H1 (cell line): ENCODE results near the gene THBS4. TPM values are rescaled to one million over a fixed set of nuclear protein-coding genes. Genes with fewer than 3 reads are reported as not detected.

Source experiments
- CTCF ChIA-PET: fragments of 300-600 bp; sonication (Branson Sonifier 250); formaldehyde crosslinking; loops from one replicate; lab custom pipeline; 2021; ENCODE audit not compliant: partially characterized antibody; lab: Charles Lee
- POLR2A ChIA-PET: fragments of 300-600 bp; sonication (Branson Sonifier 250); formaldehyde crosslinking; loops from one replicate; lab custom pipeline; 2021; ENCODE audit warnings: inconsistent platforms; ENCODE audit not compliant: partially characterized antibody; lab: Charles Lee
- DNase-seq, 2 experiments: peaks; one replicate each; pipeline versions ENCODE4 v3.0.0 to v3.0.0-alpha.2; 2010 to 2022; ENCODE audit warnings: low spot score in 2 of 2, low read depth in 1 of 2, mixed read lengths in 1 of 2
- FAIRE-seq: peaks from 2 replicates; lab custom pipeline; 2011; peaks lifted over from hg19 to GRCh38; lab: Jason Lieb, UNC
- H2AFZ ChIP-seq: 2 replicates; pipeline ENCODE4 v1.8.1; 2012; ENCODE audit warnings: low read length, inconsistent platforms
- H2AK5ac ChIP-seq: 2 replicates; pipeline ENCODE4 v1.6.1; 2013; ENCODE audit warnings: low read depth, low read length
- H2BK120ac ChIP-seq: replicated peaks from 2 replicates; pipeline ENCODE3; 2013; ENCODE audit warnings: low read depth, low read length, inconsistent platforms
- H2BK12ac ChIP-seq: 2 replicates; pipeline ENCODE4 v1.6.1; 2013; ENCODE audit warnings: low read depth, low read length
- H2BK15ac ChIP-seq: 2 replicates; pipeline ENCODE4 v1.6.1; 2013; ENCODE audit warnings: low read length
- H2BK20ac ChIP-seq: 2 replicates; pipeline ENCODE4 v1.6.1; 2013; ENCODE audit warnings: low read length
- H2BK5ac ChIP-seq: 2 replicates; pipeline ENCODE4 v1.6.1; 2013; ENCODE audit warnings: low read depth, low read length
- H3K14ac ChIP-seq: 2 replicates; pipeline ENCODE4 v1.6.1; 2013; ENCODE audit warnings: inconsistent platforms; ENCODE audit not compliant: insufficient read length
- H3K18ac ChIP-seq: 2 replicates; pipeline ENCODE4 v1.6.1; 2013; ENCODE audit warnings: low read length; ENCODE audit errors: extremely low read depth
- H3K23ac ChIP-seq: 2 replicates; pipeline ENCODE4 v1.6.1; 2013; ENCODE audit warnings: inconsistent platforms; ENCODE audit not compliant: insufficient read length
- H3K23me2 ChIP-seq: 2 replicates; pipeline ENCODE4 v1.6.1; 2013; ENCODE audit warnings: low read depth, low read length
- H3K27ac ChIP-seq: 2 replicates; pipeline ENCODE4 v1.6.1; 2011; ENCODE audit warnings: low read depth, low read length, inconsistent platforms
- H3K27me3 ChIP-seq, 4 experiments: replicated peaks in 1 of 4; 1 replicate in 1 of 4; 2 replicates in 3 of 4; pipeline versions ENCODE4 v1.6.1 to v1.8.1; 2011 to 2013; ENCODE audit warnings: low read length in 3 of 4, mild to moderate bottlenecking in 3 of 4, inconsistent platforms in 2 of 4, mixed read lengths in 2 of 4, moderate library complexity in 1 of 4; ENCODE audit not compliant: control insufficient read depth in 3 of 4, insufficient read depth in 3 of 4; ENCODE audit errors: extremely low read depth in 1 of 4
- H3K36me3 ChIP-seq, 4 experiments: 2 replicates each; pipeline versions ENCODE4 v1.6.1 to v1.8.1; 2011 to 2013; ENCODE audit warnings: mild to moderate bottlenecking in 4 of 4, low read length in 3 of 4, moderate library complexity in 2 of 4, control low read depth in 1 of 4, inconsistent platforms in 1 of 4; ENCODE audit not compliant: insufficient read depth in 4 of 4, control insufficient read depth in 2 of 4
- H3K4ac ChIP-seq: replicated peaks from 2 replicates; pipeline ENCODE3; 2013; ENCODE audit warnings: low read length, low read depth, mixed read lengths, inconsistent platforms; ENCODE audit not compliant: insufficient read length
- H3K4me1 ChIP-seq, 4 experiments: replicated peaks in 1 of 4; 1 replicate in 1 of 4; 2 replicates in 3 of 4; pipeline versions ENCODE4 v1.6.1 to v1.8.1; 2011 to 2013; ENCODE audit warnings: low read length in 3 of 4, inconsistent platforms in 2 of 4, mixed read lengths in 1 of 4; ENCODE audit not compliant: insufficient read depth in 4 of 4, control insufficient read depth in 3 of 4
- H3K4me2 ChIP-seq, 2 experiments: 2 replicates each; pipeline versions ENCODE4 v1.6.1 to v1.8.1; 2011 to 2013; ENCODE audit warnings: low read depth in 2 of 2, low read length in 2 of 2, control low read depth in 1 of 2, inconsistent platforms in 1 of 2, mild to moderate bottlenecking in 1 of 2; ENCODE audit not compliant: insufficient read depth in 1 of 2
- H3K4me3 ChIP-seq, 4 experiments: fragments of 200-600, 300-600 bp in 1 of 4; sonication (generic), shearing (Covaris generic), sonication (Bioruptor Twin) in 1 of 4; 2 replicates each; pipeline versions ENCODE4 v1.5.1 to v1.8.1; 2011 to 2016; ENCODE audit warnings: low read length in 4 of 4, low read depth in 3 of 4, control low read depth in 2 of 4, inconsistent platforms in 2 of 4, mild to moderate bottlenecking in 2 of 4, mixed read lengths in 1 of 4, moderate library complexity in 1 of 4; ENCODE audit not compliant: insufficient read depth in 2 of 4; ENCODE audit errors: extremely low read depth in 1 of 4
- H3K56ac ChIP-seq: replicated peaks from 2 replicates; pipeline ENCODE3; 2013; ENCODE audit warnings: low read depth, mild to moderate bottlenecking, mixed read lengths, low read length, inconsistent platforms; ENCODE audit not compliant: insufficient read length
- H3K79me1 ChIP-seq: 2 replicates; pipeline ENCODE4 v1.6.1; 2013; ENCODE audit warnings: low read depth, low read length, control low read depth
- H3K79me2 ChIP-seq, 2 experiments: 2 replicates each; pipeline versions ENCODE4 v1.6.1 to v1.8.1; 2012 to 2013; ENCODE audit warnings: low read length in 2 of 2, mild to moderate bottlenecking in 2 of 2, inconsistent platforms in 1 of 2; ENCODE audit not compliant: insufficient read depth in 2 of 2, control insufficient read depth in 1 of 2
- H3K9ac ChIP-seq, 4 experiments: replicated peaks in 1 of 4; 1 replicate in 1 of 4; 2 replicates in 3 of 4; pipeline versions ENCODE4 v1.6.1 to v1.8.1; 2011 to 2013; ENCODE audit warnings: low read depth in 3 of 4, low read length in 3 of 4, control low read depth in 2 of 4, mild to moderate bottlenecking in 2 of 4, moderate library complexity in 2 of 4, inconsistent platforms in 1 of 4; ENCODE audit errors: extremely low read depth in 1 of 4
- H3K9me3 ChIP-seq, 2 experiments: 2 replicates each; pipeline versions ENCODE4 v1.6.1 to v1.8.1; 2012 to 2013; ENCODE audit warnings: mild to moderate bottlenecking in 2 of 2, moderate library complexity in 2 of 2, control low read depth in 1 of 2, inconsistent platforms in 1 of 2, low read depth in 1 of 2, low read length in 1 of 2, mixed read lengths in 1 of 2; ENCODE audit not compliant: insufficient read depth in 2 of 2
- H4K20me1 ChIP-seq, 2 experiments: replicated peaks in 1 of 2; 2 replicates each; pipeline versions ENCODE3 to v1.8.1; 2011 to 2013; ENCODE audit warnings: inconsistent platforms in 2 of 2, low read length in 2 of 2, mild to moderate bottlenecking in 1 of 2; ENCODE audit not compliant: insufficient read depth in 2 of 2, control insufficient read depth in 1 of 2
- H4K5ac ChIP-seq: 2 replicates; pipeline ENCODE4 v1.6.1; 2013; ENCODE audit warnings: low read length, low read depth, mixed read lengths, inconsistent platforms; ENCODE audit not compliant: insufficient read length
- H4K8ac ChIP-seq: 2 replicates; pipeline ENCODE4 v1.8.0; 2013; ENCODE audit warnings: mild to moderate bottlenecking, moderate library complexity, low read length, inconsistent platforms; ENCODE audit not compliant: insufficient read depth; ENCODE audit errors: extremely low read depth
- H4K91ac ChIP-seq: replicated peaks from 2 replicates; pipeline ENCODE3; 2013; ENCODE audit warnings: low read length, mixed read lengths, inconsistent platforms; ENCODE audit not compliant: insufficient read length
- JUND ChIP-seq: IDR thresholded peaks from 2 replicates; pipeline ENCODE4 v1.6.1; 2011; ENCODE audit warnings: mild to moderate bottlenecking, improper control_type of control experiment, low read length
- RBBP5 ChIP-seq: IDR thresholded peaks from 2 replicates; pipeline ENCODE4 v1.7.1; 2012; ENCODE audit warnings: low read depth, mild to moderate bottlenecking, inconsistent platforms, low read length, moderate library complexity, borderline replicate concordance
- RNF2 ChIP-seq: fragments of 200-900, 300-1000 bp; sonication (generic); IDR thresholded peaks from 2 replicates; pipeline ENCODE4 v1.7.1; 2016; ENCODE audit warnings: borderline replicate concordance, low read depth, mild to moderate bottlenecking, antibody characterized with exemption, low read length; ENCODE audit not compliant: poor library complexity, severe bottlenecking; ENCODE audit errors: missing control alignments
- RXRA ChIP-seq: IDR thresholded peaks from 2 replicates; pipeline ENCODE4 v1.6.1; 2011; ENCODE audit warnings: low read depth, mild to moderate bottlenecking, low read length, moderate library complexity; ENCODE audit not compliant: insufficient read depth
- SIX5 ChIP-seq: IDR thresholded peaks from 2 replicates; pipeline ENCODE4 v1.6.1; 2011; ENCODE audit warnings: mild to moderate bottlenecking, low read depth, low read length
- WGBS, 2 experiments: shearing (Covaris generic) in 1 of 2; methylation state at CpG; one replicate each; pipeline versions ENCODE4 v1.1.6 to v1.1.7; 2013 to 2015; ENCODE audit warnings: low lambda C conversion rate in 2 of 2, mixed read lengths in 2 of 2, inconsistent platforms in 1 of 2, low coverage in 1 of 2, missing lambda C conversion rate in 1 of 2; ENCODE audit not compliant: insufficient replicate concordance in 2 of 2, insufficient coverage in 1 of 2, insufficient read length in 1 of 2; ENCODE audit errors: extremely low coverage in 1 of 2, missing lambda C conversion rate in 1 of 2; 5-methylcytosine and 5-hydroxymethylcytosine counted together
- polyA plus RNA-seq, 7 experiments: library from polyadenylated mRNA; depleted of rRNA in 3 of 7; stranded (reverse) in 5 of 7; unstranded in 2 of 7; fragments of >200 nt in 5 of 7; fragments of 200-250 nt in 2 of 7; gene quantifications; 1 replicate in 5 of 7; 2 replicates in 1 of 7; 4 replicates in 1 of 7; pipeline versions ENCODE4 v1.2.1 to v1.2.3, GENCODE V29; 2011 to 2013; ENCODE audit warnings: missing spikeins in 2 of 7, mixed read lengths in 2 of 7
- total RNA-seq: library from RNA; stranded (reverse); fragmentation: NEBNext Ultra II Directional; extraction: Animal tissue kit (Norgen Biotek cat#: 25700); gene quantifications from 2 replicates; pipeline ENCODE4 v1.2.1, GENCODE V29; 2021

The THBS4 gene
- total and polyA plus RNA-seq, 2 of the 8 experiments (the other 6 are each of a cell fraction or from before 2014, with no cell fraction given) = 12.8 to 25.4 TPM

DNA sequence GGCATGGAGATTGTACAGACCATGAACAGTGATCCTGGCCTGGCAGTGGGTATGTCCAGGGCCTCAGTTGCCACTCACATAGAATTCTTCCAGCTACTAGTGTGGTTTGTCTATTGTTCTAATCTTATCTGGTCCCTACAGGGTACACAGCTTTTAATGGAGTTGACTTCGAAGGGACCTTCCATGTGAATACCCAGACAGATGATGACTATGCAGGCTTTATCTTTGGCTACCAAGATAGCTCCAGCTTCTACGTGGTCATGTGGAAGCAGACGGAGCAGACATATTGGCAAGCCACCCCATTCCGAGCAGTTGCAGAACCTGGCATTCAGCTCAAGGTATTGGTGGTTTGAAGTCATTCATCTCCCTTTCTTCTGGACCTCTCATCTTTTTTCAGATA, 43.8 kb downstream of the THBS4 start:
- Histone ChIP-seq H2BK20ac (no peak overlapping the region), H3K4me3 (no peak overlapping the region), H2BK5ac (no peak overlapping the region), H2AK5ac (no peak overlapping the region), H4K20me1 (no peaks in the 10 kb centered on the region), H2BK12ac (no peak overlapping the region), H3K79me1 (no peaks in the 10 kb centered on the region), H3K9ac (no peak overlapping the region), H4K5ac (no peak overlapping the region), H2BK120ac (no peak overlapping the region), H3K23ac (no peak overlapping the region), H3K9me3 (no peaks in the 10 kb centered on the region), H3K27ac (no peak overlapping the region), H3K27me3 (no peaks in the 10 kb centered on the region), H3K4me2 (no peak overlapping the region), H3K79me2 (no peaks in the 10 kb centered on the region), H3K36me3 (no peaks in the 10 kb centered on the region), H4K8ac (no peak overlapping the region), H3K4ac (no peak overlapping the region), H2AFZ (no peak overlapping the region), H3K14ac (no peak overlapping the region), H3K18ac (no peak overlapping the region), H3K4me1 (no peaks in the 10 kb centered on the region; a peak in 1 of 7 replicates), H4K91ac (no peak overlapping the region), H3K56ac (no peak overlapping the region), H2BK15ac (no peak overlapping the region), H3K23me2 (no peaks in the 10 kb centered on the region)
- POLR2A ChIA-PET = no interaction called here
- CTCF ChIA-PET = interaction anchor here (0.7 to 2.0 kb wide), 7 partner anchors 12 to 220 kb away, joined by 3 to 9 read pairs (median 3); no protein-coding TSS in a partner anchor
- WGBS, 2 experiments = 92% methylated on average over 4 of the region's 4 CpGs; no CpG with 5 or more reads in 1 of the 2 experiments
- no peak for DNase-seq
- no peak for FAIRE-seq
- no peak for TF ChIP-seq RBBP5
- no peak for TF ChIP-seq SIX5
- TF ChIP-seq RXRA = no peak
- TF ChIP-seq RNF2 = no peak
- no peak for TF ChIP-seq JUND
